ENCODE data around the gene ZFYVE16.
A peak's percentile ranks its signal among the peaks of the same experiment; 100 is the strongest.
"Not testable (repeated sequence)": the region's sequence is repeated elsewhere in the genome, so short reads cannot be mapped to it uniquely, and the experiment has no call there.

Gene ZFYVE16

GRCh38 chr5:80407735-80408483 is at the start of gene ZFYVE16:
ZFYVE16 (plus strand) TSS chr5:80408064; CDS start chr5:80434148, 26,084 bp downstream.
- peak; percentile 94 to 96 for DNase-seq

- DNase-seq: no peak
Measured at GRCh38 chr5:80360914-80361444, 46.9 kb upstream of the ZFYVE16 start.

DNA sequence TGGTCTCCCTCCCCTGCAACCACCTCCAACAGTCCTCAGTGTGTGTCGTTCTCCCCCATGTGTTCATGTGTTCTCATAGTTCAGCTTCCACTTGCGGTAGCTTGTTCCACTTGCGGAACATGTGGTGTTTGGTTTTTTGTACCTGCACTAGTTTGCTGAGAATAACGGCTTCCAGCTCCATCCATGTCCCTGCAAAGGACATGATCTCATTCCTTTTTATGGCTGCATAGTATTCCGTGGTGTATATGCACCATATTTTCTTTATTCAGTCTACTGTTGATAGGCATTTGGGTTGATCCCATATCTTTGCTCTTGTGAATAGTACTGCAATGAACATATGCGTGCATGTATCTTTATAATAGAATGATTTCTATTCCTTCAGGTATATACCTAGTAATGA is 43.0 kb upstream of the ZFYVE16 start:
- DNase-seq: no peak

- no peak for DNase-seq
Measured at GRCh38 chr5:80368661-80369480, 39.0 kb upstream of the ZFYVE16 start.

DNA sequence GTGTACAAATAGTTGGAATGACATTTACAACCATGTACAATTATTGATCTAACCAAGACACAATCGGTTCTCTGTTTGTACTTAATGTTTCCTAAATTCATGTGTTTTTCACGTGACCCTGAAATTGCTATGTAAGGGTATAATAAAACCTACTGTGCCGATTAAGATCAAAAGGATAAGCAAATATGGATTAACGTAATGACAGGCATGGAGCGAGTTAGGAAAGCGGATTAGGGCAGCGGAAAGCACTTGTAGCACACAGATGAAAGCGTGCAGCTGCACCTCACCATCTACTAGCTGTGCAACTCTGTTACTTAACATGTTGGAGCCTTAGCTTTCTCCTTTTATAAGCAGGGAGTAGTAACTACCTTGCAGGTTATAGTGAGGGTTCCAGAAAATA is 38.3 kb upstream of the ZFYVE16 start:
- DNase-seq: no peak

- no peak for DNase-seq
Measured at GRCh38 chr5:80370390-80370789, 37.5 kb upstream of the ZFYVE16 start.

GRCh38 chr5:80372780-80373179 is 35.1 kb upstream of the ZFYVE16 start:
- DNase-seq: no peak

DNA sequence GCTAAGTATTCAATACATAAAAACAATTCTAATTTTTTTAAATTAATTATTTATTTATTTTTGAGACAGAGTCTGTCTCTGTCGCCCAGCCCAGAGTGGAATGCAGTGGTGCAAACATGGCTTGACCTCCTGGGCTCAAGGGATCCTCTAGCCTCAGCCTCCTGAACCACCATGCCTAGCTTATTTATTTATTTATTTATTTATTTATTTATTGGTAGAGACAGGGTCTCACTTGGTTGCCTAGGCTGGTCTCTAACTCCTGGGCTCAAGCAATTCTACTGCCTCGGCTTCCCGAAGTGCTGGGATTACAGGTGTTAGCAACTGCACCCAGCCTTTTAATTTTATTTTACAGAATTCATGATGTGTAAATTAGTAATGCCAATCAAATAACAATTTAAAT is 33.7 kb upstream of the ZFYVE16 start:
- no peak for DNase-seq

DNA sequence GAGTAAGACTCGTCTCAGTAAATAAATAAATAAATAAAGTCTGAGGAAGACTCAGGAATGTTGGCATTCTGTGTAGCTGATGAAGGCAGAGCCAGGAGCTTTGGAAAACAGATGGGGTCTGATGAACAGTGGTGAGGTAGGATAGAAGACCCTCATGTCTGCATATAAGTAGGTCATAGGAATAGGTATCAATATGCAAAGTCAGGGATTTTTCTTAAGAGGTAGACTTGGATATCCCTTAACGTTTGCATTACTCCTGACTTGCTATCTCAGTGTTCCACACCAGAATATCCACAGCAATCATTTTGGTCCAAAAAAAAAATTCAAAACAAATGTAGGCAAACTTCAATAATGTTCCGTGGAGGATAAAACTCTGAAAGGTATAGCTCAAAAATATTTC is 31.3 kb upstream of the ZFYVE16 start:
- no peak for DNase-seq

- no peak for DNase-seq
Measured at GRCh38 chr5:80382488-80382887, 25.4 kb upstream of the ZFYVE16 start.

DNA sequence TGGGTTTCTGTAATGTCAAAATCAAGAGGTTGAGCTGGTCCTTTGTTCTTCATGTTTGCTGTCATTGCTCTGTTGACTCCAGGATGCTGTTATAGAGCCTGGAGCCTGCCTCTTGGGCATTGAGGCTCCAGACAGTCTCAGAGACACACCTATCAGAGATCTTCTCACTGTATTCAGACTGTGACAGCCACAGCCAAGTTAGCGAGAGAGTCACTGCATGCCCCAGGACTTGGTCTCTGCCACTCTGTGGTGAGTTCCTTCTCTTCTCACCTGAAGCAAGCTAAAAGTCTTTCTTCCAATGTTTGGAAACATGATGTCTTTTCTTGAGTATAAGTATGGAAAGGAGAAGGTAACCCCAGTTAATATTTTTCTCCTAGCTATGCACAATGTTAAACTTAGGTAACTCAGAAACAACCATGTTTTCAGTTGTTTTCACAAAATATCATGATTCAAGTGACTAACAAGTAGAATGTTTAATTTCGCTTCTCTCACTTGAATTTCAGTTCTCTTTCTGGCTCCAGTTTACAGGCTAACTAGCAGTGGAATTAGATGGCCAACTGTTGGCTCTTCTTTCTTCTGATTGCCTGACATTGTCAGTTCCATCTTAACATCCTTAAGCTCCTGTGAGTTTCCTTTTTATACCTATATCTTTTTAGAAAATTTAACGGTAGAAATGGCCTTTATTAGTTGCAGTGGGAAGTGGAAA is 20.6 kb upstream of the ZFYVE16 start:
- no peak for DNase-seq

- DNase-seq: no peak
Measured at GRCh38 chr5:80389580-80389979, 18.3 kb upstream of the ZFYVE16 start.

GRCh38 chr5:80390413-80390812 is 17.5 kb upstream of the ZFYVE16 start:
- DNase-seq: not testable (repeated sequence)

- DNase-seq: not testable (repeated sequence)
Measured at GRCh38 chr5:80391267-80391666, 16.6 kb upstream of the ZFYVE16 start.

GRCh38 chr5:80399526-80400239 is 8.2 kb upstream of the ZFYVE16 start:
- DNase-seq: peak in 1 of 2 experiments; percentile 16

- not testable (repeated sequence) for DNase-seq
Measured at GRCh38 chr5:80400368-80400767, 7.5 kb upstream of the ZFYVE16 start.

DNA sequence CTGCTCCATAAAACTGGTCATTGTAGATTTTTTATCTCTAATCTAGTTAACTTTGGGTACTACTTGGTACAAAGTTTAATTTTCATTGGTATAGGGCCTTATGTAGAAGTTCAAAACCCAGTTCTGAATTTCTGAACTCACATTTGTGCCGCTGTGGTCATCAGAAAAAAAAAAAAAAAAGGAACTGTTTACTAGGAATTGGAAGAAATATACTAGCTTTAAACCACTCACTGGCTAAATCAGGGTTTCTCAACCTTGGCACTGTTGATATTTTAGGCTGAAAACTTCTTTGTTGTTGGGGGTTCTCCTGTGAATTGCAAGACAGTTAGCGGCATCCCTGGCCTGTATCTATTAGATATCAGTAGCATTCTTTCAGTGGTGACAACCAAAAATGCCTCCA is 4.1 kb upstream of the ZFYVE16 start:
- DNase-seq: no peak

DNA sequence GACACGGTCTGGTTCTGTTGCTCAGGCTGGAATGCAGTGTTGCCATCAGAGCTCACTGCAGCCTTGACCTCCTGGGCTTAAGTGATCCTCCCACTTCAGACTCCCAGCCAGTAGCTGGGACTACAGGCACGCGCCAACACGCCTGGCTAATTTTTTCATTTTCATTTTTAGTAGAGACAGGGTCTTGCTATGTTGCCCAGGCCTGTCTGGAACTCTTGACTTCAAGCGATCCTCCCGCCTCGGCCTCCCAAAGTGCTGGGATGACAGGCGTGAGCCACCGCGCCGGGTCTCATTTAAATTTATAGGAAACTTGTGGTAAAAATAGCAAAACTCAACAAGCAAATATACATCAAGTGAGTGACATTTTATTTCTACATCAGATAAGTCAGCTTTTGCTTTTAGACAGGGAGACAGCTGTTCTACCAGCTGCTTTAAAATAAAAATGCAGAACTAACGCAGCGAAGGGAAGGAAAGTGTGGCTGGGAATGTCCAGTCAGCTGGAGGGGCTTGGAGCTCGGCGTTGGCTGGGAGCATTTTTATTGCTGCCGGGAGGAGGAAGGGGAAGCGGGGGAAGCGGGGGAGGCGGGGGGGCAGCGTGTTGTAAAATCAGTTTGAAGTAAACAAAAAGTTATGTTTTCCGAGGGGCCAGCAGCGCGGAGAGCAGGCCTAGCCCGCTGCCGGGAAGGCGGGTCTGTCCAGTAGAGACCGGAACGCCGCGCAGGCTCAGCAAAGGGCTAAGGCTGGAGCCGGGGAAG is 707 bp upstream of the ZFYVE16 start:
- peak; percentile 61 to 73 for DNase-seq

- peak; percentile 51 to 57 for DNase-seq
Measured at GRCh38 chr5:80408484-80409366, 861 bp downstream of the ZFYVE16 start.

DNA sequence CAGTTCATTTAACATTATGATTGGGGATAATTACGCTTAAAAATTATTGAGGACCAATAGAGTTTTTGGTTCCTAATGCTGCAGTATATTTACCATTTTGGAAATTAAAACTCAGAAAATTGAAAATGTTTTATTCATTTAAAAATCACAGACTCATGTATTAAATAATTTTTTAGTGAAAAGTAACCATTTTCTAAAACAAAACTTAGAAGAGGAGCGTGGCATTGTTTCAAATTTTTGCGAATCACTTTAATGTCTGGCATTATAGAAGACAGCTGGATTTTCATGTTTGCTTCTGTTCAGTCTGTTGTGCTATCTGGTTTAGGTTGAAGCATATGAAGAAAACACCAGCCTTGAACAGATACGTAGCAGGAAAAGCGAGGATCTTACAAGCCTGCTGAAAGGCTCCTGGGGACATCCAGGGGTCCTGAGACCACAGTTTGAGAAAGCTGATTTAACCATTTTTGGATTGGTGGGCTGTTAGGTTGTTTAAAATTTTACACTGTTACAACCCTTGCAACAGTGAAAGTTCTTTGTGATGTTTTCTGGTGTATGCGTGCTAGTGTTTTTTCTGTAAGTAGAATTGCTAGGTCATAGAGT is 1.6 kb downstream of the ZFYVE16 start:
- no peak for DNase-seq
